H9 (cell line): ENCODE measurements around the gene ALDH9A1. TPM values are rescaled to one million over a fixed set of nuclear protein-coding genes. Genes with fewer than 3 reads are reported as not detected.

ENCODE experiments used
- DNase-seq: peaks from one replicate; pipeline ENCODE4 v3.0.0-alpha.2; 2017
- H2AFZ ChIP-seq: one replicate; pipeline ENCODE4 v1.6.1; 2013; ENCODE audit warnings: mild to moderate bottlenecking, low read length, control low read depth, moderate library complexity
- H2AK5ac ChIP-seq: 2 replicates; pipeline ENCODE4 v1.6.1; 2013; ENCODE audit warnings: low read length, control low read depth, mixed read lengths; ENCODE audit not compliant: insufficient read length
- H2BK120ac ChIP-seq: one replicate; pipeline ENCODE4 v1.6.1; 2013; ENCODE audit warnings: low read depth, mild to moderate bottlenecking, low read length, control low read depth, inconsistent platforms; ENCODE audit not compliant: poor library complexity, severe bottlenecking
- H2BK12ac ChIP-seq: 2 replicates; pipeline ENCODE4 v1.6.1; 2013; ENCODE audit warnings: low read length, control low read depth, mixed read lengths, low read depth; ENCODE audit not compliant: insufficient read length
- H2BK15ac ChIP-seq: 2 replicates; pipeline ENCODE4 v1.6.1; 2013; ENCODE audit warnings: low read depth, low read length, control low read depth
- H2BK20ac ChIP-seq: one replicate; pipeline ENCODE4 v1.6.1; 2013; ENCODE audit warnings: low read depth, mild to moderate bottlenecking, low read length, control low read depth, inconsistent platforms; ENCODE audit not compliant: poor library complexity, severe bottlenecking
- H2BK5ac ChIP-seq: 2 replicates; pipeline ENCODE4 v1.6.1; 2013; ENCODE audit warnings: low read length, control low read depth, mixed read lengths; ENCODE audit not compliant: insufficient read length
- H3K14ac ChIP-seq: 2 replicates; pipeline ENCODE4 v1.6.1; 2013; ENCODE audit warnings: low read length, control low read depth; ENCODE audit not compliant: insufficient read depth
- H3K18ac ChIP-seq: 2 replicates; pipeline ENCODE4 v1.6.1; 2013; ENCODE audit warnings: low read depth, mild to moderate bottlenecking, mixed read lengths, low read length, control low read depth; ENCODE audit not compliant: insufficient read length
- H3K23ac ChIP-seq: 2 replicates; pipeline ENCODE4 v1.6.1; 2013; ENCODE audit warnings: low read length, control low read depth, mixed read lengths, low read depth; ENCODE audit not compliant: insufficient read length
- H3K23me2 ChIP-seq: 2 replicates; pipeline ENCODE4 v1.6.1; 2013; ENCODE audit warnings: low read depth, mild to moderate bottlenecking, mixed read lengths, low read length, control low read depth; ENCODE audit not compliant: insufficient read length, poor library complexity, severe bottlenecking
- H3K27ac ChIP-seq: 2 replicates; pipeline ENCODE4 v1.5.1; 2013; ENCODE audit warnings: low read length, control low read depth, mixed read lengths, low read depth; ENCODE audit not compliant: insufficient read length
- H3K27me3 ChIP-seq: 2 replicates; pipeline ENCODE4 v1.6.1; 2013; ENCODE audit warnings: low read length, control low read depth, inconsistent platforms; ENCODE audit not compliant: insufficient read depth
- H3K4ac ChIP-seq: 2 replicates; pipeline ENCODE4 v1.6.1; 2013; ENCODE audit warnings: low read depth, mild to moderate bottlenecking, control low read depth, inconsistent platforms, low read length, moderate library complexity
- H3K4me1 ChIP-seq: 2 replicates; pipeline ENCODE4 v1.6.1; 2013; ENCODE audit warnings: low read length, control low read depth, inconsistent platforms; ENCODE audit not compliant: insufficient read depth
- H3K4me2 ChIP-seq: 2 replicates; pipeline ENCODE4 v1.6.1; 2013; ENCODE audit warnings: low read length, control low read depth, mixed read lengths; ENCODE audit not compliant: insufficient read length, insufficient read depth
- H3K56ac ChIP-seq: 2 replicates; pipeline ENCODE4 v1.6.1; 2013; ENCODE audit warnings: low read depth, mild to moderate bottlenecking, mixed read lengths, low read length, control low read depth; ENCODE audit not compliant: insufficient read length
- H3K79me1 ChIP-seq: 2 replicates; pipeline ENCODE4 v1.6.1; 2013; ENCODE audit warnings: low read depth, mild to moderate bottlenecking, moderate library complexity, low read length, control low read depth, inconsistent platforms; ENCODE audit not compliant: insufficient read depth, poor library complexity, severe bottlenecking
- H3K79me2 ChIP-seq: 2 replicates; pipeline ENCODE4 v1.6.1; 2013; ENCODE audit warnings: low read length, control low read depth, inconsistent platforms; ENCODE audit not compliant: insufficient read depth
- H3K9ac ChIP-seq: 2 replicates; pipeline ENCODE4 v1.6.1; 2013; ENCODE audit warnings: low read length, control low read depth, mixed read lengths; ENCODE audit not compliant: insufficient read length; ENCODE audit errors: extremely low read depth
- H3K9me3 ChIP-seq: one replicate; pipeline ENCODE4 v1.6.1; 2013; ENCODE audit warnings: low read depth, low read length, inconsistent platforms; ENCODE audit not compliant: control insufficient read depth
- H3T11ph ChIP-seq: one replicate; pipeline ENCODE4 v1.6.1; 2013; ENCODE audit warnings: mild to moderate bottlenecking, low read length, control low read depth, inconsistent platforms
- H4K20me1 ChIP-seq: one replicate; pipeline ENCODE4 v1.6.1; 2013; ENCODE audit not compliant: control insufficient read depth, insufficient read length, insufficient read depth
- H4K5ac ChIP-seq: 2 replicates; pipeline ENCODE4 v1.6.1; 2013; ENCODE audit warnings: low read depth, mild to moderate bottlenecking, mixed read lengths, low read length, control low read depth; ENCODE audit not compliant: insufficient read length
- H4K8ac ChIP-seq: replicated peaks from 2 replicates; pipeline ENCODE4 v1.6.1; 2013; ENCODE audit warnings: low read length, control low read depth, mixed read lengths, low read depth; ENCODE audit not compliant: insufficient read length
- H4K91ac ChIP-seq: 2 replicates; pipeline ENCODE4 v1.6.1; 2013; ENCODE audit warnings: low read depth, mild to moderate bottlenecking, moderate library complexity, mixed read lengths, low read length, control low read depth; ENCODE audit not compliant: insufficient read length
- H3K27ac Mint-ChIP-seq, 3 experiments: 2 replicates in 2 of 3; 3 replicates in 1 of 3; pipeline ENCODE4 v1.8.0; 2020 to 2021; ENCODE audit warnings: mixed read lengths in 3 of 3, mild to moderate bottlenecking in 1 of 3, moderate library complexity in 1 of 3
- H3K27me3 Mint-ChIP-seq: 2 replicates; pipeline ENCODE4 v1.8.0; 2021; ENCODE audit warnings: low read depth, mild to moderate bottlenecking, moderate library complexity, mixed read lengths
- H3K36me3 Mint-ChIP-seq, 3 experiments: 2 replicates in 2 of 3; 3 replicates in 1 of 3; pipeline ENCODE4 v1.8.0; 2020 to 2021; ENCODE audit warnings: low read depth in 3 of 3, mixed read lengths in 3 of 3; ENCODE audit not compliant: insufficient read depth in 1 of 3
- H3K4me1 Mint-ChIP-seq, 2 experiments: 2 replicates each; pipeline ENCODE4 v1.8.0; 2020; ENCODE audit warnings: mixed read lengths in 2 of 2
- H3K4me3 Mint-ChIP-seq, 2 experiments: 2 replicates in 1 of 2; 3 replicates in 1 of 2; pipeline ENCODE4 v1.8.0; 2020 to 2021; ENCODE audit warnings: mild to moderate bottlenecking in 2 of 2, mixed read lengths in 2 of 2, moderate library complexity in 1 of 2
- H3K9me3 Mint-ChIP-seq, 2 experiments: 2 replicates in 1 of 2; 3 replicates in 1 of 2; pipeline ENCODE4 v1.8.0; 2020; ENCODE audit warnings: mild to moderate bottlenecking in 2 of 2, mixed read lengths in 2 of 2, moderate library complexity in 1 of 2
- CTCF ChIP-seq: fragments of 200-600 bp; sonication (generic); conservative IDR thresholded peaks from 3 replicates; pipeline ENCODE4 v1.8.0; 2021; ENCODE audit warnings: antibody characterized with exemption, mild to moderate bottlenecking
- total RNA-seq: library from RNA; stranded (reverse); gene quantifications from 2 replicates; pipeline ENCODE4 v1.2.1, GENCODE V29; 2021

The ALDH9A1 gene
- total RNA-seq, 1 experiment from 2014 or later, result 55.0 TPM

GRCh38 chr1:165623624-165624023, 74.7 kb downstream of the ALDH9A1 start:
- no peaks in the 10 kb centered on the region for H4K20me1 ChIP-seq
- no peak overlapping the region for H3K23ac ChIP-seq
- H3K27ac ChIP-seq, result no peak overlapping the region
- no peaks in the 10 kb centered on the region for H3K9me3 ChIP-seq
- no peaks in the 10 kb centered on the region for H3K79me1 ChIP-seq
- no peak overlapping the region for H3K56ac ChIP-seq
- Mint-ChIP-seq H3K9me3 (no peaks in the 10 kb centered on the region), H3K4me1 (peaks cover 0 to 6% of the 10 kb centered on the region in 2 experiments; a peak in 2 of 4 replicates), H3K4me3 (no peak overlapping the region), H3K27ac (no peak overlapping the region), H3K27me3 (peaks cover 6% of the 10 kb centered on the region; the same call in 1 of the 2 replicates), H3K36me3 (no peaks in the 10 kb centered on the region)
- no peak overlapping the region for H2AK5ac ChIP-seq
- no peak overlapping the region for H3K4me2 ChIP-seq
- H3K4ac ChIP-seq, result no peak overlapping the region
- H3K79me2 ChIP-seq, result no peaks in the 10 kb centered on the region
- no peak overlapping the region for H4K91ac ChIP-seq
- H2BK20ac ChIP-seq, result no peak overlapping the region
- no peaks in the 10 kb centered on the region for H3K27me3 ChIP-seq
- no peaks in the 10 kb centered on the region for H3K4me1 ChIP-seq
- H2BK15ac ChIP-seq, result no peak overlapping the region
- no peak overlapping the region for H2AFZ ChIP-seq
- no peak overlapping the region for H4K8ac ChIP-seq
- H3K14ac ChIP-seq, result no peak overlapping the region
- H2BK120ac ChIP-seq, result no peak overlapping the region
- H2BK12ac ChIP-seq, result no peak overlapping the region
- H2BK5ac ChIP-seq, result no peak overlapping the region
- H3K18ac ChIP-seq, result no peak overlapping the region
- no peak for TF ChIP-seq CTCF
- no peak overlapping the region for H3K9ac ChIP-seq
- H3K23me2 ChIP-seq, result no peaks in the 10 kb centered on the region
- H4K5ac ChIP-seq, result no peak overlapping the region
- DNase-seq, result no peak
- H3T11ph ChIP-seq, result no peak overlapping the region
